Measurements from ENCODE around the gene THPO. TPM values are rescaled to one million over a fixed set of nuclear protein-coding genes. Genes with fewer than 3 reads are reported as not detected.

THPO gene
- polyA plus RNA-seq (0.18 and 0.59 TPM in 2 replicates), polyA minus RNA-seq (not detected in 2 replicates)

DNA sequence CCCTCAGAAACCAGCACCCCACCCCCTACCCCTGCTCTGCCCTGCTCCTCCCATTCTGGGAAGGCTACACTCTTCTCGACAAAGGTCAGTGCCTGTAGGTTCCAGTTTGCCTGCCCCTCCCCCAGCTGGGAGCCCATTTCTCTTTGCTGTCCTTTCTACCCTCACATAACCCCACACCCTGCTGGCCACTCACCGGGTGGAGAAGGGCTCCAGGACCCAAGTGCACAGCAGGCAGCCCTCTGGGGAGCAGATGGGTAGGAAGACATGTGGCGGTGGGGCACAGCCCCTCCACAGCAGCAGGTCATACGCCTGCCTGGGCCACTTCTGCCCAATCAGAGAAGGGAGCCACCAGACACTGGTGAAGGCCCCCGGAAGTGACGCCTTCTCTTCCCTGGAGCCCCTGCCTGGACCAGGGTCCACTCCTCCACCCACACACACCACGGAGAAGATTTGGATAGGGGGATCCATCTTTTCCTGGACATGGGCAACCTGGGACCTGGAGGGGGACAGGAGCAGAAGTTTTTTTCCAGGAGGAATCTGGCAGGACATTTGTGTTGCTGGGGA lies at the start of gene THPO:
Gene THPO, minus strand, starts transcription at position 326 of the 564 bp plus-strand sequence. CDS start 1,948 bp downstream, outside the sequence.
- H3K27me3 ChIP-seq (ENCODE audit: insufficient read depth, low read depth, low read length) = peaks cover 38% of the 10 kb centered on the region
- no peak within 1 kb of the TSS for H3K27ac ChIP-seq (ENCODE audit: low read length)
- no peak within 1 kb of the TSS for H3K4me3 ChIP-seq (ENCODE audit: low read length)
- no peaks in the 10 kb centered on the region for H3K36me3 ChIP-seq (ENCODE audit: insufficient read depth, low read length)
- TF ChIP-seq RAD21 (conservative IDR thresholded peaks at IDR 0.05) = no peak
- TF ChIP-seq EP300 (conservative IDR thresholded peaks at IDR 0.05; ENCODE audit: poor library complexity, severe bottlenecking) = no peak
- H3K9me2 ChIP-seq (ENCODE audit: insufficient read depth, low read length) = no peaks in the 10 kb centered on the region
- H3F3A ChIP-seq (ENCODE audit: insufficient read depth, low read length, poor library complexity, severe bottlenecking) = no peaks in the 10 kb centered on the region
- H2AFZ ChIP-seq (ENCODE audit: low read depth, low read length) = no peak within 1 kb of the TSS
- no peaks in the 10 kb centered on the region for H3K9me3 ChIP-seq (ENCODE audit: low read length)
- no peak within 1 kb of the TSS for H3K4me2 ChIP-seq (ENCODE audit: low read length)
- H3K9ac ChIP-seq (ENCODE audit: low read length) = no peak within 1 kb of the TSS
- H3K79me2 ChIP-seq (replicated peaks; ENCODE audit: insufficient read depth, low read length) = no peaks in the 10 kb centered on the region
- no peaks in the 10 kb centered on the region for H4K20me1 ChIP-seq (ENCODE audit: insufficient read depth)

DNA sequence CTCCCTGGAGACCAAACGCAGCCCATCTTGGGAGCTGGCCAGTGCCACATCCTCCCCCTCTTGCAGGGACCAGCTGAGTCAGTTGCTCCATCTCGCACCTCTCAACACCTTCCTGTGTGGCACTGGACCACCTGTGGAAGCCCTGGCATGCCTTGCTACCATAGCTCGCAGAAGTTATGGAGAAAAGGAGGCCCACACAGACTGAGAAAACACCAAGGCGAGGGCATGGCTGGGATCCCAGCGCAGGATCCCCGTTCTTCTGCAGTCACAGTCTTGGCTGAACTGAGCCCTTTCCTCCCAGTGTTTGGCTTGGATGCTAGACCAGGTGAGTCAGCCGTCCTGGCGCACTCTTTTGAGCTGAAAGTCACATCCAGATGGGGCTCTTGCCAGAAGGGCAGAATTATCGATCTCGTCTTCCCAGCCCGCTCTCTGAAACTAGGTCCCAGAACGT lies 48.7 kb upstream of the THPO start:
- Histone ChIP-seq H3K9me2 (ENCODE audit: insufficient read depth, low read length) (no peaks in the 10 kb centered on the region), H3K9ac (ENCODE audit: low read length) (no peak overlapping the region), H3K27me3 (ENCODE audit: insufficient read depth, low read depth, low read length) (no peaks in the 10 kb centered on the region), H3K4me3 (ENCODE audit: low read length) (no peak overlapping the region), H3K9me3 (ENCODE audit: low read length) (no peaks in the 10 kb centered on the region), H3F3A (ENCODE audit: insufficient read depth, low read length, poor library complexity, severe bottlenecking) (no peaks in the 10 kb centered on the region), H3K4me2 (ENCODE audit: low read length) (no peak overlapping the region), H4K20me1 (ENCODE audit: insufficient read depth) (no peaks in the 10 kb centered on the region), H2AFZ (ENCODE audit: low read depth, low read length) (no peak overlapping the region), H3K27ac (ENCODE audit: low read length) (no peak overlapping the region), H3K79me2 (replicated peaks; ENCODE audit: insufficient read depth, low read length) (no peaks in the 10 kb centered on the region), H3K36me3 (ENCODE audit: insufficient read depth, low read length) (no peaks in the 10 kb centered on the region)
- TF ChIP-seq, protein P1, sequence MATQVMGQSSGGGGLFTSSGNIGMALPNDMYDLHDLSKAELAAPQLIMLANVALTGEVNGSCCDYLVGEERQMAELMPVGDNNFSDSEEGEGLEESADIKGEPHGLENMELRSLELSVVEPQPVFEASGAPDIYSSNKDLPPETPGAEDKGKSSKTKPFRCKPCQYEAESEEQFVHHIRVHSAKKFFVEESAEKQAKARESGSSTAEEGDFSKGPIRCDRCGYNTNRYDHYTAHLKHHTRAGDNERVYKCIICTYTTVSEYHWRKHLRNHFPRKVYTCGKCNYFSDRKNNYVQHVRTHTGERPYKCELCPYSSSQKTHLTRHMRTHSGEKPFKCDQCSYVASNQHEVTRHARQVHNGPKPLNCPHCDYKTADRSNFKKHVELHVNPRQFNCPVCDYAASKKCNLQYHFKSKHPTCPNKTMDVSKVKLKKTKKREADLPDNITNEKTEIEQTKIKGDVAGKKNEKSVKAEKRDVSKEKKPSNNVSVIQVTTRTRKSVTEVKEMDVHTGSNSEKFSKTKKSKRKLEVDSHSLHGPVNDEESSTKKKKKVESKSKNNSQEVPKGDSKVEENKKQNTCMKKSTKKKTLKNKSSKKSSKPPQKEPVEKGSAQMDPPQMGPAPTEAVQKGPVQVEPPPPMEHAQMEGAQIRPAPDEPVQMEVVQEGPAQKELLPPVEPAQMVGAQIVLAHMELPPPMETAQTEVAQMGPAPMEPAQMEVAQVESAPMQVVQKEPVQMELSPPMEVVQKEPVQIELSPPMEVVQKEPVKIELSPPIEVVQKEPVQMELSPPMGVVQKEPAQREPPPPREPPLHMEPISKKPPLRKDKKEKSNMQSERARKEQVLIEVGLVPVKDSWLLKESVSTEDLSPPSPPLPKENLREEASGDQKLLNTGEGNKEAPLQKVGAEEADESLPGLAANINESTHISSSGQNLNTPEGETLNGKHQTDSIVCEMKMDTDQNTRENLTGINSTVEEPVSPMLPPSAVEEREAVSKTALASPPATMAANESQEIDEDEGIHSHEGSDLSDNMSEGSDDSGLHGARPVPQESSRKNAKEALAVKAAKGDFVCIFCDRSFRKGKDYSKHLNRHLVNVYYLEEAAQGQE (IDR thresholded peaks at IDR 0.05; ENCODE audit: borderline replicate concordance) = no peak
- TF ChIP-seq TAF1 (IDR thresholded peaks at IDR 0.05; ENCODE audit: low read depth) (no peak), MXI1 (conservative IDR thresholded peaks at IDR 0.05; ENCODE audit: poor library complexity, severe bottlenecking) (no peak), RAD21 (conservative IDR thresholded peaks at IDR 0.05) (no peak), EZH2 (IDR thresholded peaks at IDR 0.05; ENCODE audit: borderline replicate concordance, insufficient read depth, low read length, poor library complexity, severe bottlenecking) (no peak), EP300 (conservative IDR thresholded peaks at IDR 0.05; ENCODE audit: poor library complexity, severe bottlenecking) (no peak), SMC3 (conservative IDR thresholded peaks at IDR 0.05; ENCODE audit: poor library complexity) (no peak), POLR2AphosphoS5 (IDR thresholded peaks at IDR 0.05) (no peak)
- TF ChIP-seq, protein P2, sequence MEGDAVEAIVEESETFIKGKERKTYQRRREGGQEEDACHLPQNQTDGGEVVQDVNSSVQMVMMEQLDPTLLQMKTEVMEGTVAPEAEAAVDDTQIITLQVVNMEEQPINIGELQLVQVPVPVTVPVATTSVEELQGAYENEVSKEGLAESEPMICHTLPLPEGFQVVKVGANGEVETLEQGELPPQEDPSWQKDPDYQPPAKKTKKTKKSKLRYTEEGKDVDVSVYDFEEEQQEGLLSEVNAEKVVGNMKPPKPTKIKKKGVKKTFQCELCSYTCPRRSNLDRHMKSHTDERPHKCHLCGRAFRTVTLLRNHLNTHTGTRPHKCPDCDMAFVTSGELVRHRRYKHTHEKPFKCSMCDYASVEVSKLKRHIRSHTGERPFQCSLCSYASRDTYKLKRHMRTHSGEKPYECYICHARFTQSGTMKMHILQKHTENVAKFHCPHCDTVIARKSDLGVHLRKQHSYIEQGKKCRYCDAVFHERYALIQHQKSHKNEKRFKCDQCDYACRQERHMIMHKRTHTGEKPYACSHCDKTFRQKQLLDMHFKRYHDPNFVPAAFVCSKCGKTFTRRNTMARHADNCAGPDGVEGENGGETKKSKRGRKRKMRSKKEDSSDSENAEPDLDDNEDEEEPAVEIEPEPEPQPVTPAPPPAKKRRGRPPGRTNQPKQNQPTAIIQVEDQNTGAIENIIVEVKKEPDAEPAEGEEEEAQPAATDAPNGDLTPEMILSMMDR (IDR thresholded peaks at IDR 0.05; ENCODE audit: poor library complexity, severe bottlenecking) = no peak
